8988T (cell line): ENCODE data around the gene METRN.
A peak's percentile ranks its signal among the peaks of the same experiment; 100 is the strongest.
"Not testable (repeated sequence)": the region's sequence is repeated elsewhere in the genome, so short reads cannot be mapped to it uniquely, and the experiment has no call there.

Source experiments
- DNase-seq: peaks from one replicate; pipeline ENCODE4 v3.0.0; 2011

METRN gene

DNA sequence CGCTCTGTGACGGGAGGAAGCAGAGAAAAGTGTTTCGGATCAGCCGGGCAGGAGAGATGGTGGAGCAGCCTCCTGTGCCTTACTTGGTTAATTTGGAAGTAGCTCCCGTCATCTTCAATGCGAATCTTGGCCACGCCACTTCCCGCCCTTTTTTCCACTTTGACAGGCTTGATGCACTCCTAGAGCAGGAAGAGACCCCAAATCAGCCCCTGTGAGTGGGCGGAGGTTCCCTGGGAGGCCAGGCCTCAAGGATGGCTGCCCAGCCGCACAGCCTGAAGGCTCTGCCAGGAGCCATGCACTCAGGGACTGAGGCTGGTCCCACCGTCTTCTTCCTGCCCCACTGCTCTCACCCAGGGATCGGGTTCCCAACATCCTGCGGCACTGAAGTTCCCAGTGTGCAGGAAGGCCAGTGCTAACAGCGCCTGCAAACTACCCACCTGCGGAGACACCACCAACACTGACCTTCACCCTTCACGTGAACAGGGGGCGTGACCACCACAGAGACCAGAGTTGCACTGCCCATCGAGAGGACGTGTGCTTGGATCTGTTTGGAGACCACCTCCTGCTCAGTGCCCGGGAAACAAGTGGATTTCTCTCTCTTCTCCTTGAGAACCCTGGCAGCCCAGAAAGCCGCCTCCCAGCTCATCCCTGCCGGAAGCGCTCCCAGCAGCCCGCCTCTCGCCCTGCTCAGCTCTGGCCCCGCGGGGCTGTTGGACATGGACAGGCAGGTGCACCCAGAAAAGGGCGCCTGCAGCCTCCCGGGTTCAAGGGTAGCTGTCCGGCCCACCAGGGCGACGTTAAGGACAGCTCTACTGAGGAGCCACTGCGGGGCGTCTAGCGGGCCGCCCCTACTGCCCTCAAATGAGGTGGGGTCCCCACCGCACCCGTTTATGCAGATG lies 24.9 kb downstream of the METRN start:
- peak; percentile 24 for DNase-seq

DNA sequence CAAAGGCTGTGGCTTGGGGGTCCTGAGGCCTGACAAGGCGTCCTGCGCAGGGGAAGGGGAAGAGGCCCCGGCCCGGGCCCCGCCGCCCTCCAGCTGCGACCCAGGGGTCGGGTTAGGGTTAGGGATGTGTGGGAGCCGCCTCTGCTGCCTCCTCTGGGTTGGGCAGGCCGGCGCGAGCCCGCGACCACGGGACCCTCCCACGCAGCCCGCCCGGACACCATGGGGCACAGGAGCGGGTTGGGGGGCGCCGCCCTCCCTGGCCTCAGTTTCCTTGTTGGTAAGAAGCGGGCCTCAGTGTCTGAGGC lies 25.5 kb downstream of the METRN start:
- DNase-seq = peak; percentile 15

DNA sequence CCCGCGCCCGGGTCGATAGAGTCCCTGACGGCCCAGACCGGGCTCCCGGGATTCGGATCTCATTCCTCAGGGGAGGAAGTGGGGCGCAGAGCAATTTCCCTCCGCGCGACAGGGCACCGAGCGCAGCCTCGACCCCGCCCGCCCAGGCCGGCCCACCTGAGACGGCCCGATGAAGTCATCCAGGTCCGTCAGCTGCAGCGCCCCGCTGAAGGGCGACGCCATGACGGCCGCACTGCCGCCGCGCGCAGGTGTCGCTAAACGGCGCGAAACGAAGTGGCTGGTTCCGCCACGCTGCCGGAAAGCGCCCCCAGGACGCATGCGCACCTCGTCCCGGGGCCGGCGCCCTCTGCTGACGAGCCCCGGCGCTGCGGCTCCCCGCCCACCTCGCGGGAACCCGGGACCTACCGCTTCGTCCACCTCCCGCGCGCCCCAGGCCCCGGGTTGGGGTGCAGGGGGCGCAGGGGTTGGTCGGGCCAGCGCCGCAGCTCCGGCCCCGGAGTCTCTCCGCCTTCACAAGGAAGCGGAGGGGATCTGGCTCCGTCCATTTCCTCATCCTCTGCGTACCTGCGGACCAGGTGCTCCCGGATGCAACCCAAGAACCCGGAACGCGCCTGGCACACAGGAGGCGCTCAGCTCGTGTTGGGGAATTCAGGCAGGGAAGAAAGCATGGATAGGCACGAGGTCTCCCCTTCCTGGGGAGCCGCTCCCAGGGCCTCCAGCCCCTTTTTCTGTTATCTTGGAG lies 26.0 kb downstream of the METRN start, which contains the start of gene CIAO3:
CIAO3 (minus strand) TSS at position 234 of the 742 bp plus-strand sequence; CDS start at position 222, 12 bp downstream.
- DNase-seq = peak; percentile 85

DNA sequence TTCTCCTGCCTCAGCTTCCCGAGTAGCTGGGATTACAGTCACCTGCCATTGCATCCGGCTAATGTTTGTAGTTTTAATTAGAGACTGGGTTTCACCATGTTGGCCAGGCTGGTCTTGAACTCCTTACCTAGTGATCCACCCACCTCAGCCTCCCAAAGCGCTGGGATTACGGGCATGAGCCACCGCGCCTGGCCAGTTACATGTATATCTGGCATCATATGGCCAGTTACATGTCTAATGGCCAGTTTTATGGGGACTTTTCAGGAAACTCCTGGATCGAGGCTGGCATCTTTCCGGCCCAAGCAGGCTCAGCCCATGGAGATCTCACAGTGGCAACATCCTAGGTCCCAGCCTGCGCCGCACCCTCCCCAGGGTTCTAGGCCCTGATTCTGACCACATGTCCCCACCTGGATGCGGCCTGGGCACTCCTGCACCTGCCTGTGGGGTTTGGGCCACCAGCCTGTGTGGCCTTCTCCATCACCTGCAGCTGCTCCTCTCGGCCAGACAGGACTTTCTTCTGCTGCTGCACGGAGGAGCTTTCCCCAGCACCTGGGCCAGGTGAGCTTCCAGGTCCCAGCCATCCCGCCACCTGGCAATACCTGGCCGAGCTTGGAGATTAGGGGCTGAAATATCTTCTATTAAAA lies 27.2 kb downstream of the METRN start:
- no peak for DNase-seq

DNA sequence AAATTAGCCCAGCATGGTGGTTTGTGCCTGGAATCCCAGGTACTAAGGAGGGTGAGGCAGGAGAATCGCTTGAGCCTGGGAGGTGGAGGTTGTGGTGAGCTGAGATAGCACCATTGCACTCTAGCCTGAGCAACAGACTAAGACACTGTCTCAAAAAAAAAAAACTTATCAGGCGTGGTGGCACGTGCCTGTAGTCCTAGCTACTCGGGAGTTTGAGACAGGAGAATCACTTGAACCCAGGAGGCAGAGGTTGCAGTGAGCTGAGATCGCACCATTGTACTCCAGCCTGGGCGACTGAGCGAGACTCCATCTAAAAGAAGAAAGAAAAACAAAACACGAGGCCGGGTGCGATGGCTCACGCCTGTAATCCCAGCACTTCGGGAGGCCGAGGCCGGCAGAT lies 28.0 kb downstream of the METRN start:
- not testable (repeated sequence) for DNase-seq

DNA sequence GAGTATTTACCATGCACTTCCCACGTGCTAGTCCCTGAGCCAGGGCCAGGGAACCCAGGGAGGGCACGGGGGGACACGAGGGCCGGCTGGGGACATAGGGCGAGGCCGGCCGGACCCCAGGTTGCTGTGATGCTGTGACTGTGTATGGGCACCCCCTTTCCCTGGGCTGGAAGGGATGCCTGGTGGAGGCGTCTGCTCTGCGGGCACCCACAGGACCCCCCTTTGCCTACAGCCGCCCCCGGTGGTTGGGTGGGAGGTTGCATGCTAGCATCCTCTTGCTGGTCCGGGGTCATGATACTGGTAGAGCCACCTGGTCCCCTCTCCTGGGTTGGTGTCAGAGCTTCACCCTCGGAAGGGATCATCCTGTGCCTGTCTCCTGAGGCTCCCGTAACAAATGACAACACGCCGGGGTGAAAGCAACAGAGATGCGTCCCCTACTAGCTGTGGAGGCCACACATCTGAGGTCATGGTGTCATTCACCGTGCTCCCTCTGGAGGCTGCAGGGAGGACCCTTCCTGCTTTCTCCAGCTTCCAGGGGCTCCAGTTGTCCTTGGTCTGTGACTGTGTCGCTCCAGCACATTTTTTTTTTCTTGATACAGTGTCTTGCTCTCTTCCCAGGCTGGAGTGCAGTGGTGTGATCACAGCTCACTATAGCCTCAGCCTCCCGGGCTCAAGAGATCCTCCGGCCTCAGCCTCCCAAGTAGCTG lies 29.0 kb downstream of the METRN start:
- DNase-seq = no peak

DNA sequence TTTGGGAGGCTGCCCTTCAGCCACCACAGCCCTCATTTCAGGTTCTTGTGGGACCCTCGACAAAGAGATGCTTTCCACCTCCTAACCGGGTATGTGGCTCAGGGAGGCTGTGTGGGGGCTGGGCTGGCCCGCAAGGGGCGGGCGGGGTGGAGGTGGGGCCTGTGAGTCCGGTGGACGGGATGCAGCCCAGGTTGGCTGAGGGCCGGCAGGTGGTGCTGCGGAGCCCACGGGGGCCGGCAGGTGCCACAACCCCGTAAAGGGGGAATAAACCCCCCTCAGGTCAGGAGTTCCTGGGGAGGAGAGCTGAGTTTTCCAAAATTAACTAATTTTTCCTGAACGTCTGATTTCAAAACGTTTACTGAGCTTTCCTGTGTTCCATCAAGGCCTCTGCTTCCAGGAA lies 30.8 kb downstream of the METRN start:
- no peak for DNase-seq

DNA sequence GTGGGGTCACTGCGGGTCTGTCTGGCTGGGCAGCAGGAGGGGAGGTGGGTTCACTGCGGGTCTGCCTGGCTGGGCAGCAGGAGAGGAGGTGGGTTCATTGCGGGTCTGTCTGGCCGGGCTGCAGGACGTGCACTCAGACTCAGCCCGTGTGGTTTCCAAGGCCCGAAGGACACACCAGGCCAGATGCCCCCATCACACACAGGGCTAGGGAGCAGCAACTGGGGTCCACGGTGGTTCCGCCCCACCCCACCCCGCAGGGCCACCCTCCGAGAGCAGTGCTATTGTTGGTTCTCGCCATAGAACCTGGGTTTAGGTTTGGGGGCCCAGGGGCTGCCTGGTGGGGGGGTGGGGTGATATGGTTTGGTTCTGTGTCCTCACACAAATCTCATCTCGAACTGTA lies 31.7 kb downstream of the METRN start:
- DNase-seq = no peak

DNA sequence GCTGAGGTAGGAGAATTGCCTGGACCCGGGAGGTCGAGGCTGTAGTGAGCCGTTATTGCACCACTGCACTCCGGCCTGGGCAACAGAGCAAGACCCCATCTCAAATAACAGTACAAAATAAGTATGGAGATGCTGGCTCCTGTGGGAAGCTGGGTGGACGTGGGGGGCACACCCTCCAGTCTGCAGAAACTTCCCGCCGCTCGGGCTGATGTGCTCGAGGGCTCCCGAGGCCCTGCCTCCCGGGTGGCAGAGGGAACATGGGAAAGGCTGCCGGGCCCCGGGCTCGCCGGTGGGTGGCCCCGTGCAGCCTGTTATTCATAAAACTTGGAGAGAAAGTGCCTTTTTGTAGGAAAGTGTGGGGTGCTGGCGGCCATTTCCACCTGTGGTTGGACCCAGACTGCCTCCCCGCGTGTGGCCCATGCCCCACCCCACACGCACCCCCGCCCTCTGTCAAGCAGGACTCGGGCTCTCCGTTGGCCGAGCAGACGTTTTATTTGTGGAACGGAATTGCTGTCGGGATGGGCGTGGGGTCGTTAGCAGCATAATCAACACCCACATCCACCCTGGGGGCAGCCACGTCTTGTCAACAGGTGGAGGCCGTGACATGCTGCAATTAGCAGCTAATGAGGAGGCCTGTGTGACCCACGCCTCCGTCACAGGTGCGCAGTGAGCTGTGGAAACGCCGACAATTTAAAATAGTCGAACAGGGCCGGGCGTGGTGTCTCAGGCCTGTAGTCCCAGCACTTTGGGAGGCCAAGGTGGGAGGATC lies 33.2 kb downstream of the METRN start:
- DNase-seq = no peak

DNA sequence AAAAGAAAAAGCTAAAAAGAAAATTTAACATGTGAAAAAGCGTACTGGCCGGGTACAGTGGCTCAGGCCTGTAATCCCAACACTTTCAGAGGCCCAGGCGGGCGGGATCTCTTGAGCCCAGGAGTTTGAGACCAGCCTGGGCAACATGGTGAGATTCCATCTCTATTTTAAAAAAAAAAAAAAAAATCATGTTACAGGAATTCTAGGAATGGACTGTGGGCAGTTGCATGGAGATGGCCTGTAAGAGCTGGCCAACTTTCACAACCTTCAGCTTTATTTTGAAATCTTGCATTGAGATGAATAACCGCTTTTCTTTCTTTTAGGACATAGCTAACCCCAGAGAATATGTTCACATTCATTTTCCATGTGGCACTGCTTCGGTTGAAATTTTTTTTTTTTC lies 34.1 kb downstream of the METRN start:
- no peak for DNase-seq

DNA sequence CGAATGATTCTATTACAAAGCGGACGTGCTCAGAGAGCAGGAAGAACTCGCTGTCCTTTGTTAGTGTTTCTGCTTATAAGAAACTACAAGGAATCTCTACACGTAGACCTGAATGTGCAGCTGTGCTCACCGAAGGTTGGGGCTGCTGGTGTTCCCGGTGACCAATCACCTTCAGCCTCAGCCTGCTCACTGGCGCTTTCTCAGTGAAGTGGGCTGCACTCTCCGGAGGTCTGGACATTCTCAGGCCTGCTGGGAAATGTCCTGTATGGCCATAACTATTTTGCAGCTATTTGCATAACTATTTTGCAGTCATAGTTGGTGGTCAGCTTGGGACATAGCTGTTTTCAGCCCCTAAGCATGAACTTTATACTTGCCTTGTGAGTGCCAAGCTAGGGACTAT lies 35.6 kb downstream of the METRN start:
- no peak for DNase-seq

DNA sequence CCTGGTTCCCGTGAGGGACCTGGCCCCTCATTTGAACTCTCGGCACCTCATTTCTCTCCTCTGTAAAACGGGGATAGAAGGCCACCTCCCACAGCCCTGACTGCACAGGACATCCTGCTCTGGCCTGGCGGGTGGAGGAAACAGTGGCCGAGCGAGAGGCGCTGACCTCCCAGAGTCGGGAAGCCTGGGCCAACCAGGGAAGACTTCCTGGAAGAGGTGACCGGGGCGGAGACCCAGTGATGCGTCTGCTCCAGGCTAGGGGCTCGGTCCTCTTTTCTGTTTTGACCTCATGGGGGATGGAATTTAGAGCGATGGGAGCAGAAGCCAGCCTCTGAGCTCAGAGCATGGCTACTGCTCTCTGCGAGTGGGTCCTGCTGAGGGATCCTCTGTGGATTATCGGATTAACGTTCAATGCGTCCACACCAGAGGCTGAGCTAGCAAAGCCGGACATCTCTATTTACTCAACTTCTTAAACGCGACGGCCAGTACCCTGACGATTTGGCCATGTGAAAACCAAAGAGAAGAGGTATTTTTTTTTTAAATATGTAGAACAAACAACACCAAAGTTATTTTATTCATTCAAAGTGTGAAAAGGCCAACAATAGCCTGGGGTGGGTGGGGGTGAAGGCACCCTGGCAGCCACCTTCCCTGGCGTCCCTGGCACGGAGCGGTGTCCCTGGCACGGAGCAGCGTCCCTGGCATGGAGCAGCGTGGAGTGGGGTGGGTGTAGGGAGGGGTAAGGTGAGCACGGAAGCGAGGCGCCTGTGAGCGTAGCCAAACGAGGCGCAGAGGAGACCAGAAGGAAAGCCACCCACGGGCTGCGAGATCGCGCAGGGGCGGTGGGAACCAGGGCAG lies 36.5 kb downstream of the METRN start:
- DNase-seq = no peak

DNA sequence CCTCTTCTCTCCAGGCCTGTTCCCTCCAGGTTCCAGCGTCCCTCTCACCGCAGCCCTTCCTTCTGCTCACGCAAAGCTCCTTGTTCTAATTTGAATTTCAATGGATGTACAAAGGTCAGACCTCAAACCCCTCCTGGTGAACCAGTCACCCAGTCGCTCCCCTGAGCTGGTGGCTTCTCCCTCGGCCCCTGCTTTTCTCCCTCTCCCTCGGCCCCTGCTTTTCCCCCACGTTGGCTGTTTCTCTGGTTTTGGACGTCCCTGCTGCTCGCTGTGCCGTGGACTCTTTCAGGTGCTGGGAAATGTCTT lies 37.0 kb downstream of the METRN start:
- no peak for DNase-seq

DNA sequence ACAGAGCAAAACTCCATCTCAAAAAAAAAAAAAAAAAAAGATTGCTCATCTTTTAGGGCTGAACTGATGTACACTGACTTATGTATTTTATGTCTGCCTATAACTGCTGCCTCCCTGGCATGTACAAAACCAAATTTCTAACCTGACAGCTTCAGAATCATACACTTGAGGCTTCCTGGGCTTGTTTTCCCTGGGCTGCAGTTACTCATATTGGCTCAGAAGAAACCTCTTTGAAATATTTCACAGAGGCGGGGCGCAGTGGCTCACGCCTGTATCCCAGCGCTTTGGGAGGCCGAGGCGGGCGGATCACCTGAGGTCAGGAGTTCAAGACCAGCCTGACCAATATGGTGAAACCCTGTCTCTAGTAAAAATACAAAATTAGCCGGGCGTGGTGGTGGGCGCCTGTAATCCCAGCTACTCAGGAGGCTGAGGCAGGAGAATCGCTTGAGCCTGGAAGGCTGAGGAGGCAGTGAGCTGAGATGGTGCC lies 39.2 kb downstream of the METRN start:
- not testable (repeated sequence) for DNase-seq

DNA sequence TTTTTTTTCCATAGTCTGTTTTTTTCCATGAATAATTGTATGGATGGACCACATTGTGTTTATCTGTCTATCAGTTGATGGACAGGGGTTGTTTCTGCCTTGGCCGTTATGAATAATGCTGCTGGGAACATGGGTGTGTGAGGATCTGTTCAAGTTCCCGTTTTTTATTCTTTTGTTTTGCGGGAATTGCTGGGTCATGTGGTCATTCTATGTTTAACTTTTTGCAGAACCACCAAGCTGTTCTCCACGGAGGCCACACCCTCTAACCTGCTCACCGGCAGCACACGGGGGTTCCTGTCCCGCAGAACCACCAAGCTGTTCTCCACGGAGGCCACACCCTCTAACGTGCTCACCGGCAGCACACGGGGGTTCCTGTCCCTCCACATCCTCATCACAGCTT lies 39.7 kb downstream of the METRN start:
- DNase-seq = no peak

DNA sequence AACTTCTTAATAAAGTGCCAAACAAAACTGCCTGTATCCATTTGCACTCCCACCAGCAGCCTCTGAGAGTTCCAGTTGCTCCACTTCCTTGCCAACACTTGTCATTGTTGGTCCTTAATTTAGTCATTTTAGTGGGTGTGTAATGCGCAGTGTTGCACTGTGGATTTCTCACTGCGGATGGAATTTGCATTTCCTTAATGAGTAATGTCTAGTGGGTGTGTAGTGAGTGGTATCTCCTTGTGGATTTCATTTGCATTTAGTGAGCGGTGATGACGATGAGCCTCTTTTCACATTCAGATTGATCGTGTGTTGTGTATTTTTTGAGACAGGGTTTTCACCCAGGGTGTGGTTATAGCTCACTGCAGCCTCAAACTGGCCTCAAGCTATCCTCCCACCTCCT lies 41.5 kb downstream of the METRN start:
- no peak for DNase-seq

DNA sequence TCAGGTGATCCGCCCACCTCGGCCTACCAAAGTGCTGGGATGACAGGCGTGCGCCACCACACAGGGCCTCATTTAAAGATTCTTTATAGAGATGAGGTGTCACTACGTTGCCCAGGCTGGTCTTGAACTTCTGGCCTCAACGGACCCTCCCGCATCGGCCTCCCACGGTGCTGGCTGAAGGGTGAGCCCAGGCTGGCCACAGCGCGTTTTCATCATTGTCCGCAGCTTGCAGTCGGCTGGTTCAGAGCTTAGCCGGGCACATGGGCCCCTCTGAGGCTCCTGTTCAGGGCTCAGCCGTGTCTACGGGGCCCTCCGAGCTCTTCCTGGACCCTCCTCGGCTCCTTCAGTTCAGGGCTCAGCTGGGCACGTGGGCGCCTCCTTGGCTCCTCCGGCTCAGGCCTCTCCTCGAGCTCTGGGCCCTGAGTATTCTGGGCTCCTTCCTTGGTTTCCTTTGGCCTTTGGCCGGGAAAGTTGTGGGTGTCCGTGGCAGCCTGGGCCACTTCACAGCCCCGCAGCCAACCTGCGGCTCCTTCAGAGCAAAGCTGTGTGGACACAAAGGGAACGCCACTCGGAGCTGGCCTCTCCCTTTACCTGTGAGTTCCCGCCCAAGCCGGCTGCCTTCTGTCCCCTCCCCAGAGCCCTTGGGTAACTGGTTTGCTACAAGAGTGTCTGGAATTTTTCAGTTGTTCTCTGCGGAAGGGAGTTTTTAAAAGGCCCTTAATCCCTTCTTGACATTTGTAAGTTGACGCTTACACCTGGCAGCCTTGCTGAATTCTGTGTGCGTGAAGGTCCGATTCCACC lies 44.4 kb downstream of the METRN start:
- no peak for DNase-seq

DNA sequence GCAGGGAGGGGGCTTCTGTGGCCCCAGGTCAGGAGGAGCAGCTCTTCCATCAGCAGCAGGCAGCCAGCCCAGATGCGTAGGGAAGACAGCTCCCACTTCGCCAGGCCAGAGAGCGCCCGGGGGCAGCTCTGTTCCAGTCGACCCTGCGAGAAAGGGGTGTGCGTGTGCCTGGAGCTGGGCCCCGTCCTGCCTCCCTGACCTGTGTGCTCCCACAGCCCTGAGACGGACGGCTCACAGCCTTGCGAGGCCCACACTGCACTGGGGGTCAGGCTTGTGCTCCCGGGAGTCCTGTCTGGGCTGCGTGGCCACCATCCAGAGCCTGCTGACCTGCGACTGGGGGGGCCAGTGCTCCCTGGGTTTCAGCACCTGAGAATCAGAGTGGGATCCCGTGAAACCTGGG lies 45.1 kb downstream of the METRN start:
- no peak for DNase-seq

DNA sequence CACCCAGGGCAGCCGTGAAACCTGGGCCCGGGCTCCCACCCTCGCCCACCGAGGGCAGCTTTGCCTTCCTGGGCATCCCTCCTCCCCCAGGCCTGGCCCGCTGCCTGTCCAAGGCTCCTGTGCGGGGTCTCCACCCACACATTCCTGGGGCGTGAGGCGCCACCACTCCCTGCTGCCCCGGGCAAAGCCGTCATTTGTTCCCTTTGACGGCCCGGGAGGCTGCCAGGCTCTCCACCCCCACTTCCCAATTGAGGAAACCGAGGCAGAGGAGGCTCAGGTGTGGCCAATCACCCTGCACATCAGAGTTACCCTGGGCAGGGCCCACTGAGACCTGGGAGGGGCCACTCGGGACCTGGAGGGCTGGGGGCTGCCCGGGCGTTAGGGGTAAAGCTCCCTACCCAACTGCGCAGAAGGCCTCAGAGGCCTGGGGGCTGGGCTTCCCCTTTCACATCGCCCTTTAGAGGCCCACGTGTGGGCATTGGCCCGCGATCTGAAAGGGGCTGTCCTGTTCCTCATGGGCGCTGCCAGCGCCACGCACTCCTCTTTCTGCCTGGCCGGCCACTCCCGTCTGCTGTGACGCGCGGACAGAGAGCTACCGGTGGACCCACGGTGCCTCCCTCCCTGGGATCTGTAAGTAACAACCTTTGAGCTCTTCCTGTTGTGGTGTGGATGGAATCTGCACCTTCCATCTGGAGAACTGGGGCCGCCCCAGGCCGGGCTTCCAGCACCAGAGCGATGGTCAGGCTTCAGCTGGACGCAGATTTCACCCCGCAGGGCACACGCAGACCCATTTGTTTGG lies 45.8 kb downstream of the METRN start, which contains the start of gene MSLN:
MSLN (plus strand) TSS at position 190 of the 799 bp plus-strand sequence. CDS start 1,947 bp downstream, outside the sequence.
- DNase-seq = no peak
